GM12878 (cell line): ENCODE data around the gene GPC3.

Experiments used
- CBX5 ChIP-seq: sonication (generic); IDR thresholded peaks from 2 replicates; pipeline ENCODE4 v1.6.1; 2016; ENCODE audit warnings: low read depth, moderate library complexity, mild to moderate bottlenecking, inconsistent platforms
- CHD2 ChIP-seq: IDR thresholded peaks from 2 replicates; pipeline ENCODE4 v1.6.1; 2011; ENCODE audit warnings: low read depth, low read length, improper control_type of control experiment, borderline replicate concordance
- ESRRA ChIP-seq: IDR thresholded peaks from 2 replicates; pipeline ENCODE4 v1.6.1; 2012; ENCODE audit warnings: mild to moderate bottlenecking, low read length, improper control_type of control experiment
- NR2C1 ChIP-seq: fragments of 450-650 bp; IDR thresholded peaks from 2 replicates; pipeline ENCODE4 v1.6.1; 2017; ENCODE audit warnings: antibody characterized with exemption, mild to moderate bottlenecking, moderate library complexity
- TARDBP ChIP-seq: IDR thresholded peaks from 2 replicates; pipeline ENCODE4 v1.6.1; 2016; ENCODE audit warnings: borderline replicate concordance
- ZBTB11 ChIP-seq: fragments of 450-650 bp; formaldehyde crosslinking; IDR thresholded peaks from 2 replicates; pipeline ENCODE4 v1.5.0; 2022; ENCODE audit warnings: mild to moderate bottlenecking, missing genetic modification characterization
- TF ChIP-seq, protein P1 (sequence below), 3 experiments: IDR thresholded peaks in 2 of 3; conservative IDR thresholded peaks in 1 of 3; 2 replicates each; pipeline ENCODE4 v1.5.1; 2011; ENCODE audit warnings: low read depth in 3 of 3, low read length in 3 of 3, mild to moderate bottlenecking in 3 of 3, control low read depth in 2 of 3, moderate library complexity in 2 of 3, inconsistent platforms in 1 of 3, mixed read lengths in 1 of 3; ENCODE audit not compliant: control insufficient read depth in 2 of 3, insufficient read depth in 1 of 3; ENCODE audit errors: extremely low read depth in 1 of 3

- TF ChIP-seq ESRRA: no peak
- TF ChIP-seq CBX5: no peak
- TF ChIP-seq, protein P1, sequence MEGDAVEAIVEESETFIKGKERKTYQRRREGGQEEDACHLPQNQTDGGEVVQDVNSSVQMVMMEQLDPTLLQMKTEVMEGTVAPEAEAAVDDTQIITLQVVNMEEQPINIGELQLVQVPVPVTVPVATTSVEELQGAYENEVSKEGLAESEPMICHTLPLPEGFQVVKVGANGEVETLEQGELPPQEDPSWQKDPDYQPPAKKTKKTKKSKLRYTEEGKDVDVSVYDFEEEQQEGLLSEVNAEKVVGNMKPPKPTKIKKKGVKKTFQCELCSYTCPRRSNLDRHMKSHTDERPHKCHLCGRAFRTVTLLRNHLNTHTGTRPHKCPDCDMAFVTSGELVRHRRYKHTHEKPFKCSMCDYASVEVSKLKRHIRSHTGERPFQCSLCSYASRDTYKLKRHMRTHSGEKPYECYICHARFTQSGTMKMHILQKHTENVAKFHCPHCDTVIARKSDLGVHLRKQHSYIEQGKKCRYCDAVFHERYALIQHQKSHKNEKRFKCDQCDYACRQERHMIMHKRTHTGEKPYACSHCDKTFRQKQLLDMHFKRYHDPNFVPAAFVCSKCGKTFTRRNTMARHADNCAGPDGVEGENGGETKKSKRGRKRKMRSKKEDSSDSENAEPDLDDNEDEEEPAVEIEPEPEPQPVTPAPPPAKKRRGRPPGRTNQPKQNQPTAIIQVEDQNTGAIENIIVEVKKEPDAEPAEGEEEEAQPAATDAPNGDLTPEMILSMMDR (IDR thresholded peaks at IDR 0.05 in 2 of 3, conservative IDR thresholded peaks at IDR 0.05 in 1 of 3; ENCODE audit: control insufficient read depth in 2 of 3, extremely low read depth in 1 of 3, insufficient read depth in 1 of 3, low read depth in 3 of 3, low read length in 3 of 3): no peak
- no peak for TF ChIP-seq ZBTB11 (CRISPR knock-in tag)
- TF ChIP-seq NR2C1: no peak
- TF ChIP-seq TARDBP: no peak
- no peak for TF ChIP-seq CHD2
Measured at GRCh38 chrX:133661962-133662839, 323.2 kb downstream of the GPC3 start.
